Lower leg skin (tissue), 3 donors: ENCODE results near the gene GRM5.

ENCODE experiments used
- CTCF ChIP-seq, 3 donors: fragments of 450-650 bp; IDR thresholded peaks; one replicate each; pipeline ENCODE4 v1.5.1; 2016; ENCODE audit warnings: antibody characterized with exemption in 3 of 3, mild to moderate bottlenecking in 3 of 3, moderate library complexity in 2 of 3
- POLR2A ChIP-seq, 2 donors: fragments of 450-650 bp; IDR thresholded peaks; one replicate each; pipeline ENCODE4 v1.6.1; 2016 to 2017; ENCODE audit warnings: antibody characterized with exemption in 2 of 2, mild to moderate bottlenecking in 1 of 2, moderate library complexity in 1 of 2

DNA sequence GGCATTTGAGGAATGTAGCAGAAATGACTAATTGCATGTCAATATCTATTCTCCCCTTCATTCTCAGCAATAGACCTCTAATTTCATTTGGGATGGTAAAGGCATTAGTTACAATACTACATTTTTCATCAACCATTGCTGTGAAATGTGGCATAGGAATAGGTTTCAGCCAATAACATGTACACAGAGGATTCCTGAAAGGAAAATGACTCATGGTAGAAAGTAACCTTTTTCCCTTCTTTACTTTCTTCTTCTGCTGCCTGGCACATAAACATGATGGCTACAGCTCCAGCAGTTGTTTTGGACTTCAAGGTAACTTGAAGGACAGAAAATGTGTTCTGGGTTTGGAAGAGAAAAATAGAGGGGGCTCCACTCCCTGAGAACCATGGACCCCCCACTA lies 496.4 kb downstream of the GRM5 start:
- TF ChIP-seq CTCF (IDR thresholded peaks at IDR 0.05), result no peak
- TF ChIP-seq POLR2A (IDR thresholded peaks at IDR 0.05), result no peak
